IMR-90 (cell line): ENCODE data around the gene PHC2. TPM values are rescaled to one million over a fixed set of nuclear protein-coding genes. Genes with fewer than 3 reads are reported as not detected.

Source experiments
- ATAC-seq: fragments of 200-7000 bp; cut with Tn5 transposase; 2 replicates; pipeline ENCODE4 v1.9.1; 2020; ENCODE audit warnings: low read depth, mild to moderate bottlenecking, moderate library complexity
- BruUV-seq: library from RNA; stranded (reverse); fragments of 400-500 nt; replicated peaks from 2 replicates; lab custom pipeline; 2021; lab: Mats Ljungman, UMichigan
- CTCF ChIA-PET: fragments of 300-600 bp; formaldehyde crosslinking; extraction: SDS; loops from one replicate; lab custom pipeline; 2021; ENCODE audit warnings: antibody characterized with exemption; lab: Yijun Ruan, JAX
- POLR2A ChIA-PET: fragments of 300-600 bp; sonication (Branson Sonifier 250); formaldehyde crosslinking; loops from one replicate; lab custom pipeline; 2022; ENCODE audit warnings: antibody characterized with exemption; ENCODE audit not compliant: unreplicated experiment; lab: Charles Lee
- DNase-seq: peaks from one replicate; pipeline ENCODE4 v3.0.0; 2013
- H2AFZ ChIP-seq: replicated peaks from 2 replicates; pipeline ENCODE3; 2013; ENCODE audit warnings: low read length, mild to moderate bottlenecking; ENCODE audit not compliant: poor library complexity
- H2AK5ac ChIP-seq: 2 replicates; pipeline ENCODE4 v1.6.1; 2013; ENCODE audit warnings: low read depth, low read length, inconsistent platforms
- H2AK9ac ChIP-seq: replicated peaks from 2 replicates; pipeline ENCODE3; 2013; ENCODE audit warnings: mild to moderate bottlenecking, low read depth, low read length, moderate library complexity; ENCODE audit not compliant: poor library complexity
- H2BK120ac ChIP-seq: 2 replicates; pipeline ENCODE4 v1.6.1; 2013; ENCODE audit warnings: low read depth, low read length, inconsistent platforms
- H2BK15ac ChIP-seq: 3 replicates; pipeline ENCODE4 v1.6.1; 2013; ENCODE audit warnings: low read depth, low read length, inconsistent platforms
- H2BK20ac ChIP-seq: 2 replicates; pipeline ENCODE4 v1.6.1; 2013; ENCODE audit warnings: low read depth, mild to moderate bottlenecking, inconsistent platforms, low read length, moderate library complexity
- H2BK5ac ChIP-seq: 2 replicates; pipeline ENCODE4 v1.6.1; 2013; ENCODE audit warnings: mild to moderate bottlenecking, low read depth, low read length, inconsistent platforms; ENCODE audit not compliant: poor library complexity, severe bottlenecking
- H3K14ac ChIP-seq: replicated peaks from 2 replicates; pipeline ENCODE4 v1.6.1; 2013; ENCODE audit warnings: low read depth, low read length, inconsistent platforms
- H3K18ac ChIP-seq: 2 replicates; pipeline ENCODE4 v1.6.1; 2013; ENCODE audit warnings: low read depth, low read length, control low read depth
- H3K23ac ChIP-seq: 2 replicates; pipeline ENCODE4 v1.6.1; 2013; ENCODE audit warnings: low read depth, low read length, inconsistent platforms
- H3K27ac ChIP-seq: 2 replicates; pipeline ENCODE4 v1.5.1; 2013; ENCODE audit warnings: mild to moderate bottlenecking, control low read depth, low read length; ENCODE audit not compliant: insufficient read depth
- H3K27me3 ChIP-seq: 2 replicates; pipeline ENCODE4 v1.6.1; 2013; ENCODE audit warnings: low read length; ENCODE audit not compliant: control insufficient read depth, insufficient read depth
- H3K36me3 ChIP-seq: 2 replicates; pipeline ENCODE4 v1.6.1; 2013; ENCODE audit warnings: low read length, mixed read lengths; ENCODE audit not compliant: control insufficient read depth, insufficient read depth
- H3K4ac ChIP-seq: 2 replicates; pipeline ENCODE4 v1.6.1; 2013; ENCODE audit warnings: low read depth, low read length, inconsistent platforms
- H3K4me1 ChIP-seq: 2 replicates; pipeline ENCODE4 v1.6.1; 2013; ENCODE audit warnings: low read length, mixed read lengths; ENCODE audit not compliant: control insufficient read depth, insufficient read depth
- H3K4me2 ChIP-seq: 2 replicates; pipeline ENCODE4 v1.6.1; 2013; ENCODE audit warnings: low read depth, mild to moderate bottlenecking, control low read depth, low read length, moderate library complexity
- H3K4me3 ChIP-seq: 2 replicates; pipeline ENCODE4 v1.5.1; 2013; ENCODE audit warnings: low read depth, mild to moderate bottlenecking, control low read depth, low read length, moderate library complexity; ENCODE audit not compliant: insufficient read depth
- H3K56ac ChIP-seq: 2 replicates; pipeline ENCODE4 v1.6.1; 2013; ENCODE audit warnings: low read length, inconsistent platforms; ENCODE audit not compliant: insufficient read depth; ENCODE audit errors: extremely low read depth
- H3K79me1 ChIP-seq, 2 experiments: 2 replicates each; pipeline ENCODE4 v1.6.1; 2013; ENCODE audit warnings: low read length in 2 of 2, inconsistent platforms in 1 of 2, low read depth in 1 of 2
- H3K9ac ChIP-seq: 2 replicates; pipeline ENCODE4 v1.6.1; 2013; ENCODE audit warnings: low read depth, low read length, control low read depth
- H3K9me1 ChIP-seq: 2 replicates; pipeline ENCODE4 v1.6.1; 2013; ENCODE audit warnings: low read length, inconsistent platforms; ENCODE audit not compliant: insufficient read depth
- H3K9me3 ChIP-seq: 2 replicates; pipeline ENCODE4 v1.6.1; 2013; ENCODE audit warnings: low read length; ENCODE audit not compliant: control insufficient read depth, insufficient read depth
- H4K20me1 ChIP-seq: 2 replicates; pipeline ENCODE4 v1.6.1; 2013; ENCODE audit warnings: low read length, inconsistent platforms; ENCODE audit not compliant: insufficient read depth
- H4K5ac ChIP-seq: 2 replicates; pipeline ENCODE4 v1.6.1; 2013; ENCODE audit warnings: mild to moderate bottlenecking, low read depth, low read length, control low read depth
- H4K8ac ChIP-seq, 2 experiments: 2 replicates each; pipeline ENCODE4 v1.6.1; 2013; ENCODE audit warnings: low read depth in 2 of 2, low read length in 2 of 2, control low read depth in 1 of 2, inconsistent platforms in 1 of 2
- H4K91ac ChIP-seq: 2 replicates; pipeline ENCODE4 v1.6.1; 2013; ENCODE audit warnings: low read depth, low read length, inconsistent platforms; ENCODE audit not compliant: insufficient read depth
- BHLHE40 ChIP-seq: fragments of 150-350 bp; IDR thresholded peaks from 2 replicates; pipeline ENCODE4 v1.6.1; 2016; ENCODE audit warnings: mild to moderate bottlenecking, low read depth, low read length
- MAFK ChIP-seq: IDR thresholded peaks from 2 replicates; pipeline ENCODE4 v1.6.1; 2012; ENCODE audit warnings: low read depth, low read length, improper control_type of control experiment
- NFE2L2 ChIP-seq: fragments of 150-350 bp; IDR thresholded peaks from 2 replicates; pipeline ENCODE4 v1.6.1; 2016; ENCODE audit warnings: low read depth, mild to moderate bottlenecking, low read length
- RFX5 ChIP-seq: IDR thresholded peaks from 2 replicates; pipeline ENCODE4 v1.8.0; 2012; ENCODE audit warnings: low read depth, mild to moderate bottlenecking, low read length, moderate library complexity
- SMC3 ChIP-seq: fragments of 150-350 bp; IDR thresholded peaks from 2 replicates; pipeline ENCODE4 v1.6.1; 2016; ENCODE audit warnings: low read depth, mild to moderate bottlenecking, antibody characterized with exemption, low read length, moderate library complexity
- WGBS, 2 experiments: methylation state at CpG; one replicate each; pipeline versions ENCODE4 v1.1.5 to v1.1.7; 2013; ENCODE audit warnings: missing lambda C conversion rate in 2 of 2; ENCODE audit not compliant: insufficient read length in 1 of 2; ENCODE audit errors: extremely low coverage in 2 of 2; 5-methylcytosine and 5-hydroxymethylcytosine counted together
- dilution Hi-C: fragments of 300-500 bp; cut with HindIII; formaldehyde crosslinking; loops from one replicate; pipeline ENCODE4 v1.14.3; 2018; ENCODE audit warnings: low sequenced_read_pairs; ENCODE audit not compliant: unreplicated experiment
- in situ Hi-C: fragments of 300-500 bp; cut with MboI; formaldehyde crosslinking; loops from 3 replicates; pipeline ENCODE4 v1.14.3; 2019; ENCODE audit warnings: low sequenced_read_pairs, inconsistent platforms, mixed read lengths
- intact Hi-C: fragments of 100-400 bp; cut with micrococcal nuclease; formaldehyde crosslinking; loops from 2 replicates; pipeline ENCODE4 v1.10.0; 2022
- polyA plus RNA-seq, 3 experiments: library from polyadenylated mRNA; depleted of rRNA; stranded (reverse); fragments of >200 nt; gene quantifications; 2 replicates each; pipeline ENCODE4 v1.2.3, GENCODE V29; 2012; ENCODE audit warnings: low replicate concordance in 1 of 3
- total RNA-seq: library from RNA; depleted of rRNA; stranded (reverse); fragments of >200 nt; gene quantifications from 2 replicates; pipeline ENCODE4 v1.2.3, GENCODE V29; 2012

PHC2 gene
- total and polyA plus RNA-seq, 2 of the 4 experiments (the other 2 are of a cell fraction) = 46.4 to 98.1 TPM

DNA sequence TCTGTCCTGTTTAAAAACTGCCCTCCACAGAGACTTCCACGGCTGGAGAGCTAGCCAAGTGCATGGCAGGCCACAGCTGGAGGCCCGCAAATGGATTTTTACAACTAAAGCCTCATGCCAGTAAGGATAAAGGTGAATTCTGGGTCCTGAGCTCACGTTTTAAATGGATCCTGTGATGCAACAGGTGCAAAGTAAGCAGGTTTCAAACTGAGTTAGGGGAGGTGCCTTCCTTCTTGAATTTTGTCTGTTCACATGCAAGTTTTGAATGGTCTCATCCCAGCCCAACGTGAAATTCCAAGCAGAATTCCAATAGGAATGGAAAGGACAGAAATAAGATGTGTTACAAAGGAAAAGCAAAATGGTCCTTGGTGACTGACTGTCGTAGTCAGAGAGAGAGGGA is 73.8 kb downstream of the PHC2 start:
- CTCF ChIA-PET = no interaction called here
- Histone ChIP-seq H4K20me1 (no peaks in the 10 kb centered on the region), H3K9me3 (no peaks in the 10 kb centered on the region), H3K27ac (no peak overlapping the region), H3K9me1 (0 out of 2 replicates have a peak, but pooled peaks cover 3% of the 10 kb centered on the region), H4K91ac (no peak overlapping the region), H2BK15ac (no peak overlapping the region), H4K8ac (no peak overlapping the region), H2AK5ac (no peak overlapping the region), H2BK5ac (no peak overlapping the region), H3K18ac (no peak overlapping the region), H3K14ac (no peak overlapping the region), H3K79me1 (no peaks in the 10 kb centered on the region), H3K4ac (no peak overlapping the region), H2BK20ac (no peak overlapping the region), H3K4me1 (peaks cover 2% of the 10 kb centered on the region; the same call in 1 of the 2 replicates), H3K4me2 (no peak overlapping the region), H3K27me3 (no peaks in the 10 kb centered on the region), H3K4me3 (no peak overlapping the region), H3K9ac (no peak overlapping the region), H2AFZ (no peak overlapping the region), H2AK9ac (no peak overlapping the region), H3K36me3 (peaks cover 15% of the 10 kb centered on the region), H4K5ac (no peak overlapping the region), H2BK120ac (no peak overlapping the region), H3K23ac (no peak overlapping the region), H3K56ac (no peak overlapping the region)
- TF ChIP-seq MAFK = no peak
- no peak for TF ChIP-seq RFX5
- no peak for TF ChIP-seq NFE2L2
- TF ChIP-seq BHLHE40 = no peak
- no peak for TF ChIP-seq SMC3
- DNase-seq = no peak
- intact Hi-C loops (no loop called here), in situ Hi-C loops (no loop called here), dilution Hi-C loops (no loop called here)
- BruUV-seq = no TSS peak
- no peak for ATAC-seq
- POLR2A ChIA-PET = no interaction called here
- WGBS, 2 experiments = 85% methylated on average over 2 of the region's 5 CpGs; no CpG with 5 or more reads in 1 of the 2 experiments
